Subcutaneous adipose tissue (tissue), 4 donors: ENCODE data around the gene WNK1. TPM values are rescaled to one million over a fixed set of nuclear protein-coding genes. Genes with fewer than 3 reads are reported as not detected.

Experiments used
- total RNA-seq, 4 donors: library from RNA; depleted of rRNA; stranded (reverse); fragments of >200 nt; gene quantifications; one replicate each; pipeline ENCODE4 v1.1.0, GENCODE V29; 2016
- TF ChIP-seq, protein P1 (sequence below): fragments of 450-650 bp; IDR thresholded peaks from one replicate; pipeline ENCODE4 v1.5.1; 2016; ENCODE audit warnings: low read depth, mild to moderate bottlenecking, control low read depth, antibody characterized with exemption, moderate library complexity

WNK1 gene
- total RNA-seq, 4 donors from 2014 or later, result 208 to 631 (median 301) TPM

DNA sequence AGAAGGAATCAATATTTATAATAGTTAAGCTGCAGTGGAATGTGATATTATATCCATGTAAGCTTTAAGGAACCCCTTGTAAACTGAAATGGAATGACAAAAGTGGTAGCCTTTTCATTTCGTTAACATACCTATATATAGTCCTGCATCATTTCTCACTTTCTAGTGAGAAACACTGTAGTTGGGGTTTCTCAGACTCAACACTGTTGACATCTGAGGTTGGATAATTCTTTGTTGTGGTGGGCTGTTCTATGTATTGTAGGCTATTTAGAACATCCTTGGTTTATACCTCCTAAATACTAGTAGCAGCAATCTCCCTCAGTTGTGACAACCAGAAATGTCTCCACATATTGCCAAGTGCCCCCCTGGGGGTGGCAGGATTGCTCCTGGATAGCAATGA, 118.0 kb downstream of the WNK1 start:
- TF ChIP-seq, protein P1, sequence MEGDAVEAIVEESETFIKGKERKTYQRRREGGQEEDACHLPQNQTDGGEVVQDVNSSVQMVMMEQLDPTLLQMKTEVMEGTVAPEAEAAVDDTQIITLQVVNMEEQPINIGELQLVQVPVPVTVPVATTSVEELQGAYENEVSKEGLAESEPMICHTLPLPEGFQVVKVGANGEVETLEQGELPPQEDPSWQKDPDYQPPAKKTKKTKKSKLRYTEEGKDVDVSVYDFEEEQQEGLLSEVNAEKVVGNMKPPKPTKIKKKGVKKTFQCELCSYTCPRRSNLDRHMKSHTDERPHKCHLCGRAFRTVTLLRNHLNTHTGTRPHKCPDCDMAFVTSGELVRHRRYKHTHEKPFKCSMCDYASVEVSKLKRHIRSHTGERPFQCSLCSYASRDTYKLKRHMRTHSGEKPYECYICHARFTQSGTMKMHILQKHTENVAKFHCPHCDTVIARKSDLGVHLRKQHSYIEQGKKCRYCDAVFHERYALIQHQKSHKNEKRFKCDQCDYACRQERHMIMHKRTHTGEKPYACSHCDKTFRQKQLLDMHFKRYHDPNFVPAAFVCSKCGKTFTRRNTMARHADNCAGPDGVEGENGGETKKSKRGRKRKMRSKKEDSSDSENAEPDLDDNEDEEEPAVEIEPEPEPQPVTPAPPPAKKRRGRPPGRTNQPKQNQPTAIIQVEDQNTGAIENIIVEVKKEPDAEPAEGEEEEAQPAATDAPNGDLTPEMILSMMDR, result no peak

DNA sequence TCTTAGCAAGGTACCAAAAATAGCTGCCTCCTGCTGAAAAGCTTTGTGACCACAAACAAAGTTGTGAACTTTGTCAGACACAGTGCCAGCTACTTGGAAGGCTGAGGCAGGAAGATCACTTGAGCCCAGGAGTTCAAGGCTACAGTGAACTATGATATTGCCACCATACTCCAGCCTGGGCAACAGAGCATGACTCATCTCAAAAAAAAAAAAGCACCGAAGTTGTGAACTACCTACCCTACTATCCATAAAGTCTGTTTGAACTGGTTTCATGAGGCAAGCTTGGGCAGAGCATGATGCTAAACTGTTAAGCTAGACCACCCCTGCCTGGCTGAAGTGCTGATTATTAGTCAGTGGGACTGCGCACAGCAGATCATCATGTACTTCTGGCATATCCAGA, 121.6 kb downstream of the WNK1 start:
- TF ChIP-seq, protein P1, result no peak

DNA sequence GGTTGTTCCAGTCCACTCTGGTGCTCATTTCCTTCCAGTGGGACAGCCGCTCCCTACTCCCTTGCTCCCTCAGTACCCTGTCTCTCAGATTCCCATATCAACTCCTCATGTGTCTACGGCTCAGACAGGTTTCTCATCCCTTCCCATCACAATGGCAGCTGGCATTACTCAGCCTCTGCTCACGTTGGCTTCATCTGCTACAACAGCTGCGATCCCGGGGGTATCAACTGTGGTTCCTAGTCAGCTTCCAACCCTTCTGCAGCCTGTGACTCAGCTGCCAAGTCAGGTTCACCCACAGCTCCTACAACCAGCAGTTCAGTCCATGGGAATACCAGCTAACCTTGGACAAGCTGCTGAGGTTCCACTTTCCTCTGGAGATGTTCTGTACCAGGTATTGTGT, 127.3 kb downstream of the WNK1 start:
- TF ChIP-seq, protein P1, result no peak

DNA sequence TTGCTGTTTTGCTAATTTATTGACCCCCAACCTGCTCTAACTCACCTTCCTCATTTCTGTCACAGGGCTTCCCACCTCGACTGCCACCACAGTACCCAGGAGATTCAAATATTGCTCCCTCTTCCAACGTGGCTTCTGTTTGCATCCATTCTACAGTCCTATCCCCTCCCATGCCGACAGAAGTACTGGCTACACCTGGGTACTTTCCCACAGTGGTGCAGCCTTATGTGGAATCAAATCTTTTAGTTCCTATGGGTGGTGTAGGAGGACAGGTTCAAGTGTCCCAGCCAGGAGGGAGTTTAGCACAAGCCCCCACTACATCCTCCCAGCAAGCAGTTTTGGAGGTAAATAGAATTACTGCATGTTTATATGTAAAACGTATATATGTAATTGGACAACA, 128.3 kb downstream of the WNK1 start:
- TF ChIP-seq, protein P1, result no peak

DNA sequence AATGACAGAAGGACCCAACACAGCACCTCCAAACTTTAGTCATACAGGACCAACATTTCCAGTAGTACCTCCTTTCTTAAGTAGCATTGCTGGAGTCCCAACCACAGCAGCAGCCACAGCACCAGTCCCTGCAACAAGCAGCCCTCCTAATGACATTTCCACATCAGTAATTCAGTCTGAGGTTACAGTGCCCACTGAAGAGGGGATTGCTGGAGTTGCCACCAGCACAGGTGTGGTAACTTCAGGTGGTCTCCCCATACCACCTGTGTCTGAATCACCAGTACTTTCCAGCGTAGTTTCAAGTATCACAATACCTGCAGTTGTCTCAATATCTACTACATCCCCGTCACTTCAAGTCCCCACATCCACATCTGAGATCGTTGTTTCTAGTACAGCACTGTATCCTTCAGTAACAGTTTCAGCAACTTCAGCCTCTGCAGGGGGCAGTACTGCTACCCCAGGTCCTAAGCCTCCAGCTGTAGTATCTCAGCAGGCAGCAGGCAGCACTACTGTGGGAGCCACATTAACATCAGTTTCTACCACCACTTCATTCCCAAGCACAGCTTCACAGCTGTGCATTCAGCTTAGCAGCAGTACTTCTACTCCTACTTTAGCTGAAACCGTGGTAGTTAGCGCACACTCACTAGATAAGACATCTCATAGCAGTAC, 132.5 kb downstream of the WNK1 start:
- TF ChIP-seq, protein P1, result no peak

DNA sequence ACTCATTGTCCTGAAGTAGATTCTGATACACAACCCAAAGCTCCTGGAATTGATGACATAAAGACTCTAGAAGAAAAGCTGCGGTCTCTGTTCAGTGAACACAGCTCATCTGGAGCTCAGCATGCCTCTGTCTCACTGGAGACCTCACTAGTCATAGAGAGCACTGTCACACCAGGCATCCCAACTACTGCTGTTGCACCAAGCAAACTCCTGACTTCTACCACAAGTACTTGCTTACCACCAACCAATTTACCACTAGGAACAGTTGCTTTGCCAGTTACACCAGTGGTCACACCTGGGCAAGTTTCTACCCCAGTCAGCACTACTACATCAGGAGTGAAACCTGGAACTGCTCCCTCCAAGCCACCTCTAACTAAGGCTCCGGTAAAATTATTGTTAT, 133.3 kb downstream of the WNK1 start:
- TF ChIP-seq, protein P1, result no peak

DNA sequence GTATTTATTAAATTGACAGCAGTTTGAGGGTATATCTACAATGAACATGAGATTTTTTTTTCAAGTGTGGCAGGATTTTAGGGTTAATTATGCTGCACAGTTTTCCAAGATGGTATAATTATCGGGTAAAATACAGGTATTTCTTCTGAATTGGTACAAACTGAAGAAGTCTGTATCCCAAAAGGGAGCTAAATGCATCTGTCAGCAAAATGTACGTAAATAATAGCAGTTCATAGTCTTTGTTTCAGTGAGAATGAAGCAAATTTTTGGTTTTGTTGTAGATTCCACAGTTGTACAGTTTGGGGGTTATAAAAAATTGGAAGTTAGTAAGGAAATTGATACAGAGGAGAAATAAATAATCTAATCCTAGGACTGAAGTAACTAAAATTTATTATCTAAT, 133.8 kb downstream of the WNK1 start:
- TF ChIP-seq, protein P1, result no peak
